HFF-Myc (cell line): ENCODE measurements around the gene WDR89.
"Not testable (repeated sequence)": the region's sequence is repeated elsewhere in the genome, so short reads cannot be mapped to it uniquely, and the experiment has no call there.

Experiments used
- DNase-seq: peaks from one replicate; pipeline ENCODE4 v3.0.0-alpha.2; 2011; ENCODE audit warnings: low read depth; ENCODE audit errors: extremely low read depth
- H3K4me3 ChIP-seq: replicated peaks from 2 replicates; pipeline ENCODE4 v1.5.1; 2011; ENCODE audit warnings: low read depth, mild to moderate bottlenecking, control low read depth, low read length
- CTCF ChIP-seq: IDR thresholded peaks from 2 replicates; pipeline ENCODE4 v1.5.1; 2012; ENCODE audit warnings: mild to moderate bottlenecking, low read depth, low read length, control low read depth; ENCODE audit errors: missing control alignments

The WDR89 gene

DNA sequence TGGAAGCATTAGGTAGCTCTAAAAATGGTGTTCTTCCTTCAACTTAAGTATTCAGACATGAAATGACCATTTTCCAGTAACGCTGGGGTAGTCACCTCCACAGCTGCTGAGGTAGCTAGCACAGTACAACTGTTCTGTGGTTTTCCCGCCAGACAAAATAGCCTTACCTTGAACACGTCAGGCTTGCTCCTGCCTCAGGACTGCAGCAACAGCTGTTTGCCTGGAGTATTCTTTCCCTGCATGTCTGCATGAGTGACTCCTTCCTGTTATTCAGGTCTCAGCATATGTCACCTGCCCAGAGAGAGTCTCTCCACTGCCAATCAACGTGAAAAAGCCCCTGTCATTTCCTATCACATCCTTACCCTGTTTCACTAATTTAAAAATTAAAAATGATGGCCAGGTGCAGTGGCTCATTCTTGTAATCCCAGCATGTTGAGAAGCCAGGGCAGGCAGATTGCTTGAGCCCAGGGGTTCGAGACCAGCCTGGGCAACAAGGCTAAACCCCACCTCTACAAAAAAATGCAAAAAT is 37.9 kb downstream of the WDR89 start:
- no peak for TF ChIP-seq CTCF
- no peak for DNase-seq
- H3K4me3 ChIP-seq = no peak overlapping the region

- H3K4me3 ChIP-seq = no peak overlapping the region
- no peak for DNase-seq
- TF ChIP-seq CTCF = no peak
Observed at GRCh38 chr14:63598807-63599206, 42.9 kb downstream of the WDR89 start.

DNA sequence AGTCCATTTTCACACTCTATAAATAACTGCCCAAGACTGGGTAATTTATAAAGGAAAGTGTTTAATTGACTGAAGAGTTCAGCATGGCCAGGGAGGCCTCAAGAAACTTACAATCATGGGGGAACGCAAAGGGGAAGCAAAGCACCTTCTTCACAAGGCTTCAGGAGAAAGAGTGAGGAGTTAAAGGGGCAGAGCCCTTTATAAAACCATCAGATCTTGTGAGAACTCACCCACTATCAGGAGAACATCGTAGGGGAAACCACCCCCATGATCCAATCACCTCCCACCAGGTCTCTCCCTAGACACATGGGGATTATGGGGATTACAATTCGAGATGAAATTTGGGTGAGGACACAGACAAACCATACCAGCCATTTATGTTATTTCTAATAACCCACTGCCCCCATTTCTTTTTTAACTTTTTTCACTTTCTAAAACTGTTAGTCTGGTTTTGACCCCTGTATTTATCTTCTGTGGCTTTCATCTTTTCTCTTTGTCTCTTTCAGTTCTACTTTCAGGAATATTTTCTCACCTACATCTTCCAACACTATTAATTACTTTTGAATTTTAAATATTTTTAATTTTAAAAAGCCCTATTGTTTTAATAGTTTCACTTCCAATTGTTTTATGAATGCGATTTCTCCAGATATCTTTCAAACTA is 44.5 kb downstream of the WDR89 start:
- no peak for DNase-seq
- H3K4me3 ChIP-seq = no peak overlapping the region
- TF ChIP-seq CTCF = no peak

DNA sequence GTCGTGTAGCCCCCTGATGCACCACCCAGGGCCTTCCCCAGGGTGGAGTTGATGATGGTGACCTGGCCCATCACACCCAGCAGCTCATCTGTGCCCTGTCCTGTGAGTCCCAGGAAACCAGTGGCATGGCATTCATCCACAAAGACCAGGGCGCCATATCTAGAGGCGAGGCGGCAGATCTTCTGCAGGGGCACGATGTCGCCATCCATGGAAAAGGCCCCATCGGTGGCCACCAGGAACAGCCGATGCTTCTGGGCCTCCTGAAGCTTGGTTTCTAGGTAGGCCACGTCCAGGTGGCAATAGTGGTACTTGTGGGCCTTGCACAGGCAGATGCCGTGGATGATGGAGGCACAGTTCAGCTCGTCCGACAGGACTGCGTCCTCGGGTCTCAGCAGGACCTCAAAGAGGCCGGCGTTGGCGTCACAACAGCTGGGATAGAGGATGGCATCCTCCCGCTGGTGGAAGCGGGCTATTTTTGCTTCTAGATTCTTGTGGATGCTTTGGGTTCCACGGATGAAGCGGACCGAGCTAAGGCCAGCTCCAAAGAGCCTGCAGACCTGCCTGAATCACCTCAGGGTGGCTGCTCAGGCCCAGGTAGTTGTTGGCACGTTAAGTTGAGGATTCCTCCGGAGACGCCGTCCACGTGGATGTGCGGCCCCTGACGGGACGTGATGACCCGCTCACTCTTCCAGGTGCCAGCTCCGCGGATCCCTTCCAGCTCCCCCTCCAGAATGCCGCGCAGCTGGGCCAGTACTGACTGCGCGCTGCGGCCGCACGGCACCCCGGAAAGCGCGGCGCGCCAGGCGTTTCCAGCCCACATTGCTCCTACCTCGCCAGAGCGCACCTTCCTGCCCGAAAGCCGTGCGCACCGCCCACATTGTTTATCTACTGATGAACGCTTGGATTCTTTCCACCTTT is 47.0 kb downstream of the WDR89 start:
- no peak for TF ChIP-seq CTCF
- H3K4me3 ChIP-seq = no peak overlapping the region
- no peak for DNase-seq

GRCh38 chr14:63583046-63583445 is 58.6 kb downstream of the WDR89 start:
- DNase-seq, H3K4me3 ChIP-seq: not testable (repeated sequence)

DNA sequence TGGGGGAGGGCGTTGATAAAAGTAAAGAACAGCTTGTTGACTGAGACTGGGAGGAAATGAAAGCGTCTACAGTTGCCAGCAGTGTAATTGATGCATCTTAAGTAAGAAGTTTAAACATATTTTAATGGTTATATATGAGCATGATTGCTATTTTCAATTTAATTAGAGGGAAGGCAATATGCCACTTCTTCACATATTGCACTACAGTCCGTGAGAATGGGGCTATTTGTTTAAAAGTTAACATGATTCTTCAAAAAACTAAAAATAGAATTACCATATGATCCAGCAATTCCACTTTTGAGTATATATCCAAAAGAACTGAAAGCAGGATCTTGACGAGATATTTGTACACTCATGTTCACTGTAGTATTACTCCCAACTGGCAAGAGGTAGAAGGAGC is 60.2 kb downstream of the WDR89 start:
- H3K4me3 ChIP-seq = no peak overlapping the region
- no peak for DNase-seq
- TF ChIP-seq CTCF = no peak

- TF ChIP-seq CTCF = no peak
- no peak for DNase-seq
- no peak overlapping the region for H3K4me3 ChIP-seq
Observed at GRCh38 chr14:63578300-63578699, 63.4 kb downstream of the WDR89 start.
